Neuron (in vitro differentiated cells): ENCODE measurements around the gene SHB.

Experiments used
- H2AFZ ChIP-seq: one replicate; pipeline ENCODE4 v1.6.1; 2013; ENCODE audit warnings: low read depth, mild to moderate bottlenecking, inconsistent platforms, low read length, moderate library complexity
- H3K27me3 ChIP-seq: one replicate; pipeline ENCODE4 v1.6.1; 2013; ENCODE audit warnings: low read length; ENCODE audit not compliant: insufficient read depth
- H3K36me3 ChIP-seq: one replicate; pipeline ENCODE4 v1.6.1; 2013; ENCODE audit warnings: low read length; ENCODE audit not compliant: insufficient read depth
- H3K4me1 ChIP-seq: one replicate; pipeline ENCODE4 v1.6.1; 2013; ENCODE audit warnings: low read length; ENCODE audit not compliant: insufficient read depth
- H3K4me3 ChIP-seq: 2 replicates; pipeline ENCODE4 v1.5.1; 2013; ENCODE audit warnings: mild to moderate bottlenecking, low read length, moderate library complexity
- H3K9me3 ChIP-seq: one replicate; pipeline ENCODE4 v1.6.1; 2013; ENCODE audit warnings: low read length

SHB gene

DNA sequence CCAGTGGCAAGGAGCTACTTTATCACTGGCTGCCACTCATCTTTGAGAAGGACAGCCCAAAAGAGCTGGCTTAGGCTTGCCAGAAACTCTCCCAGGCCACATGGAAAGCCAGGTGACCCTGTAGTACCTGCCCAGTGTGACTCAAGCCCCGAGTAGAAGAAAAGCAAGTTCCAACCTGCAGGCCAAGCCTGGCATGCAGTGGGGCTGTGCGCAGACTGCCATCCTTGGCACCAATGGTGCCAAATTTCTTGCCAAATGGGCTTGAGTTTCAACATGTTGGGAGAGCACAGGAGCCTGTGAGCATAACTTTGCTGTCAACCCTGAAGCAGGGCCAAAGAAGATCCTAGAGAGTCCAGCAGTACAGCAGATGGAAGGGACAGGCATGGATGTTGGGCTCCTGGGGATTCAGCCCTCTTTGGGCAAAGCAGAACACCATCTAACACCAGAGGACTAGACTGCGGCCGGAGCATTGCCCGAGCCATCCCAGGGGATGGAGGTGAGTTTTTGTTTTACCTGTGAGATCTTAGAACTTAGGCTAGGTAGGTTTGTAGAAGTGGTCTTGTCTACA, 27.3 kb upstream of the SHB start:
- Histone ChIP-seq H3K9me3 (no peaks in the 10 kb centered on the region), H3K4me3 (no peak overlapping the region), H3K4me1 (no peaks in the 10 kb centered on the region), H3K27me3 (peaks cover 2% of the 10 kb centered on the region), H3K36me3 (no peaks in the 10 kb centered on the region), H2AFZ (no peak overlapping the region)

DNA sequence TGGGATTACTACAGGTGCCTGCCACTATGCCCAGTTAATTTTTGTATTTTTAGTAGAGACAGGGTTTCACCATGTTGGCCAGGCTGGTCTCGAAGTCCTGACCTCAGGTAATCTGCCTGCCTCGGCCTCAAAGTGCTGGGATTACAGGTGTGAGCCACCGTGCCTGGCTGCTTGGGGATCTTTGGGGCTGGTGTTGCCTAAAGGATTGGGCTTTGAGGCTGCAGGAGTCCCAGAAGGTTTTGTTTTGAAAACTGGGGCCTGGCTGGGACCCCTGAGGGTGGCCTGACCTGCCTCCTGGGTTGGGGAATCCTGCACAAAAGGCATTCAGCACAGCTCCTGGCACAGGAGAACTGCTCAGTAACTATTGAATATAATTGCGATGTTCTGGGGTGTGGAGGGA, 25.1 kb upstream of the SHB start:
- Histone ChIP-seq H3K4me3 (no peak overlapping the region), H3K36me3 (no peaks in the 10 kb centered on the region), H3K4me1 (no peaks in the 10 kb centered on the region), H2AFZ (no peak overlapping the region), H3K9me3 (no peaks in the 10 kb centered on the region), H3K27me3 (no peaks in the 10 kb centered on the region)

DNA sequence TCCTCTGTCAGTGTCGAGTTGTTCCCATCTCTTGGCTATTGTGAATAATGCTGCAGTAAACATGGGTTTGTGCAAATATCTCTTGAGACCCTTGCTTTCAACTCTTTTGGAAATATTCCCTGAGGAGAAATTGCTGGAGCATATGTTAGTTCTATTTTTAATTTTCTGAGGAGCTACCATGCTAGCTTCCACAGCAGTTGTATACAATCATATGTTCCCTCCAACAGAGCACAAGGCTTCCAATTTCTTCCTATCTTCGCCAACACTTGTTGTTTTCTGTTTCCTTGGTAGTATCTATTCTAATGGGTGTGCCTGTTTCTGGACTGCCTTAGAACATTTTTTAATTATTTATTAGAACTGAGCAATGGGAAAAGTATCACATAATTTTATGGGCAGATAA, 23.6 kb upstream of the SHB start:
- Histone ChIP-seq H3K9me3 (no peaks in the 10 kb centered on the region), H3K4me1 (no peaks in the 10 kb centered on the region), H3K4me3 (no peak overlapping the region), H3K27me3 (no peaks in the 10 kb centered on the region), H3K36me3 (no peaks in the 10 kb centered on the region), H2AFZ (no peak overlapping the region)

DNA sequence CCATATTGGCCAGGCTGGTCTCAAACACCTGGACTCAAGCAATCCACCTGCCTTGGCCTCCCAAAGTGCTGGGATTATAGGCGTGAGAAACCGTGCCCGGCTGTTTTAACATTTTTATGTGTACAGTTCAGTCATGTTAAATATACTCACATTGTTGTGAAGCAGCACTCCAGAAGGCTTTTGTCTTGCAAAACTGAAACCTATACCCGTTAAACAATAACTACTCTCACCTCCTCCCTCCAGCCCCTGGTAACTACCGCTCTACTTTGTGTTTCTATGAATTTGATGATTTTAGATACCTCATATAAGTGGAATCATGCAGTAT, 23.1 kb upstream of the SHB start:
- Histone ChIP-seq H3K9me3 (no peaks in the 10 kb centered on the region), H3K27me3 (no peaks in the 10 kb centered on the region), H3K4me1 (no peaks in the 10 kb centered on the region), H3K4me3 (no peak overlapping the region), H3K36me3 (no peaks in the 10 kb centered on the region), H2AFZ (no peak overlapping the region)

DNA sequence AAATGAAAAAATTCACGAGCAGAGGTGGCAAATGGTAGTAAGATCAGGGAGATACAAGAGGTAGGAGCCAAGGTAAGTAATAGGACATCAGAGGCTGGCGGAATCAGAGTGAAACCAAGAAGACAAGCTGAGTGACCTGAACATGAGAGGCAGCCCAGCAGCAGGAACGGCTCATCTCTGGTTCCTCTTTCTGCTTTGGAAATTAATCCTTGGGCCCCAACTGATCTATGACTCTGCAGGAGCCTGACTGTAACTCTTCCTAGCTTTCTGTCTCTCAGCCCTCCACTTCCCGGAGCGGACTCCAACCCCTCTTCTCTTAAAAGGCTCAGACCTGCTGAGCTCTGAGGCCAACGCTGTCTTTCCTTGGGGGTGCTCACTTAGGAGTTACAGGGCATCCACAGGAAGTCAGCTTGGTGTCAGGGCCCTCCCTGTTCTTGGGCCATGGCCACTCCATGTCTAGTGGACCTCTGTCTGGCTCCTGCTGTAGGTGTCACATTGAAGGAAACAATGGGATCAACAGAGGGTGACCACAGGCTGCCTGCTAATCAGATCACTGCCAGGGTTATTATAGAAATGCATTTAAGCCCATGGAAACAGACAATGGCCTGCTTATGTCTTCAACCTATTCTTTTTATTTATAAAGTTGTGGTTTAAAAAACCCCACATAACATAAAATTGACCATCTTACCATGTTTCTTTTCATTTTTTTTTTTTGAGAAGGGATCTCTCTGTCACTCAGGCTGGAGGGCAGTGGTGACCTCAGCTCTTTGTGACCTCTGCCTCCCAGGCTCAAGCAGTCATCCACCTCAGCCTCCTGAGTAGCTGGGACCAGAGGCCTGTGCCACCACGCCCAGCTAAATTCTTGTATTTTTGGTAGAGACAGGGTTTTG, 22.5 kb upstream of the SHB start:
- H3K4me3 ChIP-seq, result no peak overlapping the region
- H3K36me3 ChIP-seq, result no peaks in the 10 kb centered on the region
- no peaks in the 10 kb centered on the region for H3K4me1 ChIP-seq
- no peak overlapping the region for H2AFZ ChIP-seq
- H3K9me3 ChIP-seq, result no peaks in the 10 kb centered on the region
- no peaks in the 10 kb centered on the region for H3K27me3 ChIP-seq

DNA sequence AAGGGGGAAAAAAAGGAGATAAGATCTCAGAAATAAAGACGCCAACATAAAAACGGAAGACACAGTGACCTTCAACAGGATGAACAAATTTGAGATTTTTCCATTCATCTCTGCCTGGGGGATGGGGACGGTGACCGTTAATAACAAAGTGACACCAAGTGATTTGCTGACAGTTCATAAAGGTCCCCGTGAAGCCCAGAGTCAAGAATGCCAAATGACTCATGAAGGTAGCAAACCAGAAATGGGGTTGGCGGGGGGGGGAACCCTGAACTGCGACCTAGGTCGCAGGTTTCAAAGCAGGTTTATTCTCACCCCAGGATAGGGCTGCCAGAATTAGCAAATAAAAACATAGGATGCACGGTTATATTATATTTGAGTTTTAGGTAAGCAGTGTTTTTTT, 21.1 kb upstream of the SHB start:
- Histone ChIP-seq H3K27me3 (no peaks in the 10 kb centered on the region), H3K36me3 (no peaks in the 10 kb centered on the region), H3K4me3 (no peak overlapping the region), H3K9me3 (no peaks in the 10 kb centered on the region), H2AFZ (no peak overlapping the region), H3K4me1 (no peaks in the 10 kb centered on the region)

DNA sequence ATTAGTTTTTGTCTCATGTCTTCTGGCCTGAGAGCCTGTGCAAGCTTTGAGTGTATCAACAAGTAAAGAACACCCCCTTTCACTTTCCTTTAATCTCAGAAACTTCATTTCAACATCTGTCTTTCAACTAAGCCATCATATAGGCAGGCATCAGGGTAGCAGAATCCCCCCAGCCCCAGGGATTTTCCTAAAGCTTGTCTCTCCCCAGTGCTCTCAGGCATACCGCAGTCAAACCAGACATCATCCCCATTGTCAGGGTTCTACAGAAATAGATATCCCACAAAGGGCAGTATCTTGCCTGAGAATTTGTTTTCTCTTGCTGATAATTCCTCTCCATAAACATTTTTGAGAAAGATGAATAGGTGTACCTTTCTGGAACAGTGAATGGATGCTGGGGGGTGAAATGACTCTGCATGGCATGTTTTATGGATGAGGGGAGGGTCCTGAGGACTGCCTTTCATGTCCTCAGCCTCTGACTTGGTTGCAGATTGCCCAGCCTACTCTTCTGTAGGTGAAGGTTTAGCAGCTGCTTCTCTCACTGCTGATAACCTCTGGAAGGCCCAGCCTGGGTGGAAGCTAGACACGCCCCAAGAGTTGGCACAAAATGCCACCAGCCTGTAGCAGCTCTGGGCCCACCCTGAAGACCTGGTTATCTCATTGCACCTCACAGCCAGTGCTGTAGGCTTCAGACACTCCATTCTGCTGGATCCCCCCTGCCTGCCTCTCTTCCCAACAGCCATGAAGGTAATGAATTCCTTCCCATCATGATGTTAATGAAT, 20.5 kb upstream of the SHB start:
- no peaks in the 10 kb centered on the region for H3K36me3 ChIP-seq
- H2AFZ ChIP-seq, result no peak overlapping the region
- no peaks in the 10 kb centered on the region for H3K4me1 ChIP-seq
- peaks cover 3% of the 10 kb centered on the region for H3K27me3 ChIP-seq
- no peaks in the 10 kb centered on the region for H3K9me3 ChIP-seq
- H3K4me3 ChIP-seq, result no peak overlapping the region

DNA sequence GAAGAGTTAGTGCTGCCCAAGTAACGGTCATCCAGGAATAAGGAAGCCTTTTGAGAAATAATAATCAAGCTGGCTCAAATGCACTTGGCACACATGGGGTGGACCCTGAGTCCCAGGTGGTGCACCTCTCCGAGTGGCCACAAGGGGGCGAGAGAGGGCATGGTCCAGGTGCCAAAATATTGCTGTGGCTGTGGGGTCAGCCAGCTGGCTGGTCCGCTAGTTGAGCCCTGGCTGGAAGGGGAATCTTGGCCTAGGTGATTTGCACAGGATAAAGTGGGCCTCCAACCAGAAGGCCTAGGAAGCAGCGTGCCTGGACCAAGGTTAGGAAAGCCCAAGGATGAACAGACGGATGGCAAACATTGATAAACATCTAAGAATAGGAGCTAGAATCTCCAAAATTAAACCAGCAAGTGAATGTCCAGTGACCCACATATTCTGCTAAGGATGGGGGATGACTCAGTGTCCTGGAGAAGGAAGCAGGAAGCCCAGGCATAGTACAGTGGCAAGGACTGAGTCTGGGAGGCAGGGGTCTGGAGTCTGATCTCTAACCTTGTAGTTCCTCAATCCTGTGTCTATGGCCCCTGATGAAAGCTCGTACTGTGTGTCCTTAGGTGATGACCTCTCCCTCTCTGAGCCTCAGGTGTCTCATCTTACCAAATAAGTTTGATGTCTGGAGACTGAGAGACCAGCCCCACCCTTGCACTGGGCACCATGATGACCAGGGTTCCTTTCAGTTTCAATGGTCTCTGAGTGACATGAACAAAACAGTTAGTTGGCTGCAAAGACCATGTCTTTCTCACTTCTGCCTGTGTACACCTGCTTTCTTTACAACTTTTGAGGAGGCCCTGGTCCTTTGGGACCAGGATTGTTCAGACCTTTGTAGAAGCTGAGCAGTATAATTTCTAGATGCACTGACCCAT, 19.2 kb upstream of the SHB start:
- Histone ChIP-seq H3K36me3 (no peaks in the 10 kb centered on the region), H3K27me3 (peaks cover 12% of the 10 kb centered on the region), H3K9me3 (no peaks in the 10 kb centered on the region), H3K4me3 (no peak overlapping the region), H3K4me1 (no peaks in the 10 kb centered on the region), H2AFZ (no peak overlapping the region)

DNA sequence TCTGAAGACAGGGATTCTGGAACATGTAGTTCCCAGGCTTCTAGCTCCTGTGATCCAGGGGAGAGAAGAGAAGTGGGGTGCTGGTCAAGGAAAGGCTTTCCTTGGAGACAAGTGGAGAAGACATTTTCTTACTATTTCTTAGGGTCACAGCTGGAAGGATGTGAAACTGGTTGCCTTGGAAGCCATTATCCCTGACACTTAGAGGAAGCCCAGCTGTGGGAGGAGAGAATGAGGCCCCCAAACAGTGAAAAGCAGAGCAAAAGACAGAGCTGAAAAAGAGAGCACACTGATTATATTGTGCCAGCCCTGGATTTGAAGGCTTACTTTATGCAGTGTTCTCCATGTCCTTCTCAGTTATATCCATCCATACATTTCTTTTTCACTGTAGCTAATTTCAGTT, 17.5 kb upstream of the SHB start:
- peaks cover 15% of the 10 kb centered on the region for H3K27me3 ChIP-seq
- no peaks in the 10 kb centered on the region for H3K9me3 ChIP-seq
- H3K4me3 ChIP-seq, result no peak overlapping the region
- no peaks in the 10 kb centered on the region for H3K4me1 ChIP-seq
- H2AFZ ChIP-seq, result no peak overlapping the region
- H3K36me3 ChIP-seq, result no peaks in the 10 kb centered on the region

DNA sequence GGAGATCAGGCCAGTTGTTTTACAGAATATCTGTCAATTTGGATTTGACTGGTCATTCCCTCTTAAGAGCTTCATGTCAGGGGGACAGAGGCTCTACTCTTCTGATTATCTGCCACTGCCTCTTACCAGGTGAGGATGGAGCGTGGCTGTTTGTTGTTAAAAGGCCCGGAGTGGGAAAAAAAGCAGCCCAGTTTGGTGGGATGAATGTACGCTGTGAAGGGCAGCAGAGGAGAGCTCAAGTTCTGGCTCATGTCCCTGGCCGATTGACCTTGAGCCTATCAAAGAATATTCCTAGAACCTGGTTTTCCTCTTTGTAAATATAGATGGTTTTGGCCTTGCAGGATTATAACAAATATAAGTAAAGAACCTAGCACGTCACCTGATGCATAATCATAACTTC, 16.3 kb upstream of the SHB start:
- H3K4me1 ChIP-seq, result no peaks in the 10 kb centered on the region
- H2AFZ ChIP-seq, result no peak overlapping the region
- H3K9me3 ChIP-seq, result no peaks in the 10 kb centered on the region
- H3K27me3 ChIP-seq, result peaks cover 16% of the 10 kb centered on the region
- H3K4me3 ChIP-seq, result no peak overlapping the region
- H3K36me3 ChIP-seq, result no peaks in the 10 kb centered on the region

DNA sequence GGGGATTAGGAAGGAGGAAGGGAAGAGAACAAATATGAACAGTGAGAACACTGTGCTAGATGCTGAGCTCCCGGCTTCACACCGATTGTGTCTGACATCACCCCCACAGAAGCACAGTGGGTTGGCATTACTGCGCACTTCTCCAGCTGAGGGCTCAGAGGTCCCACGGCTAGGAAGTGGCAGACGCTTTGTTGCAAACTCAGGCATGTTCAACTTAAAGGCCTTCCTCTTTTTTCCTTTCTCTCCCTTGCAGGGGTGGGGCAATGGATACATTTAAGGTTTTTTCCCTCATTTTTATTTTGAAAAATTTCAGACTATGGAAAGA, 15.5 kb upstream of the SHB start:
- H2AFZ ChIP-seq, result no peak overlapping the region
- H3K27me3 ChIP-seq, result peaks cover 16% of the 10 kb centered on the region
- no peak overlapping the region for H3K4me3 ChIP-seq
- H3K36me3 ChIP-seq, result no peaks in the 10 kb centered on the region
- no peaks in the 10 kb centered on the region for H3K4me1 ChIP-seq
- no peaks in the 10 kb centered on the region for H3K9me3 ChIP-seq

DNA sequence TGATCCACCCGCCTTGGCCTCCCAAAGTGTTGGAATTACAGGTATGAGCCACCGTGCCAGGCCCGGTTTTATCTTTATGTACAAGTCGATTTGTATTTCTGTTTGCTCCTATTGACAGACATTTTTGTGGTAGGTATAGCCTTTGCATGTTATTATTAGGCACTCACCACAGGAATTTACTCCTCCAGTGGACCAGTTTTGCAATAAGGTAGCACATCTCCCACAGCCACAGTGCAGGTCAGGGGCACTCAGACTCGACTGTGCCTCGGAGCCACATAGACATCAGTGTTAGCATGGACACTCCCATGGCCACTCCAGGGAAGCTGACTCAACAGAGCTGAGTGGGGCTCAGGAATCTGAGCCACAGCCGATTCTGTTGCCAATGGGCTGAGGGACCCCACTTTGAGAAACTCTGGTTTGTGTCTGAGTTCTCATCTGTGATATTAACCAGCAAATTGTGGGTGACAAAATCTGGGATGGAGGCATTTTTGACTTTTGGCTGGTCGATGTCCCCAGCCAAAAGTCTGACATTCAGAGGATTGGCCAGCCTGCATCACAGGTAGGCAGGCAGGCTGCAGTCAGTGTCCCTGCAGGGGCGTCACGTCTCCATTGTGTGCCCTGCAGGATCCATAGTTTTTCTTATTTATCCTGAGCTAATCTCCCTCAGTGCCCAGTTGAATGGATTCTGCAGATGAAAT, 15.0 kb upstream of the SHB start:
- Histone ChIP-seq H3K36me3 (no peaks in the 10 kb centered on the region), H2AFZ (no peak overlapping the region), H3K4me3 (no peak overlapping the region), H3K9me3 (no peaks in the 10 kb centered on the region), H3K27me3 (peaks cover 16% of the 10 kb centered on the region), H3K4me1 (no peaks in the 10 kb centered on the region)
